ENCODE measurements around the gene ISCU. TPM values are rescaled to one million over a fixed set of nuclear protein-coding genes. Genes with fewer than 3 reads are reported as not detected.
"Not testable (repeated sequence)": the region's sequence is repeated elsewhere in the genome, so short reads cannot be mapped to it uniquely, and the experiment has no call there.

The ISCU gene
- total and polyA plus RNA-seq, 2 donors (not counting 1 experiment from before 2014, with no cell fraction given), result 127 to 313 TPM

- H3K9me3 ChIP-seq (ENCODE audit: control insufficient read depth, insufficient read depth, low read depth, low read length), result no peaks in the 10 kb centered on the region
- H3K27me3 ChIP-seq (ENCODE audit: control insufficient read depth, insufficient read depth, low read length), result no peaks in the 10 kb centered on the region
- H3K79me2 ChIP-seq (ENCODE audit: control insufficient read depth, insufficient read depth, low read length), result no peaks in the 10 kb centered on the region
- no peak overlapping the region for H3K4me3 ChIP-seq (replicated peaks in 1 of 4; ENCODE audit: control extremely low read depth in 1 of 4, insufficient read depth in 1 of 4, low read depth in 3 of 4, low read length in 4 of 4)
- DNase-seq (ENCODE audit: low read depth in 2 of 2), result peak in 1 of 2 donors; percentile 37
- H2AFZ ChIP-seq (ENCODE audit: low read length), result no peak overlapping the region
- no peak overlapping the region for H3K9ac ChIP-seq (ENCODE audit: insufficient read depth, low read length)
- H3K4me2 ChIP-seq (ENCODE audit: extremely low read depth, insufficient read depth, low read length), result no peak overlapping the region
- H3K4me1 ChIP-seq (ENCODE audit: control insufficient read depth, extremely low read depth, insufficient read depth, low read length), result peaks cover 9% of the 10 kb centered on the region
- no peaks in the 10 kb centered on the region for H4K20me1 ChIP-seq (ENCODE audit: control insufficient read depth, extremely low read depth, insufficient read depth, low read length)
- H3K36me3 ChIP-seq (ENCODE audit: control insufficient read depth, insufficient read depth, low read length), result no peaks in the 10 kb centered on the region
- no peak overlapping the region for H3K27ac ChIP-seq (ENCODE audit: insufficient read depth, low read length)
- TF ChIP-seq EZH2 (IDR thresholded peaks at IDR 0.05; ENCODE audit: low read length, missing control alignments), result no peak
These were observed 54.8 kb downstream of the ISCU start for GRCh38 chr12:108616941-108617858.

GRCh38 chr12:108618079-108618952, 55.9 kb downstream of the ISCU start:
- H3K4me2 ChIP-seq (ENCODE audit: extremely low read depth, insufficient read depth, low read length), result no peak overlapping the region
- H4K20me1 ChIP-seq (ENCODE audit: control insufficient read depth, extremely low read depth, insufficient read depth, low read length), result no peaks in the 10 kb centered on the region
- no peaks in the 10 kb centered on the region for H3K27me3 ChIP-seq (ENCODE audit: control insufficient read depth, insufficient read depth, low read length)
- H3K27ac ChIP-seq (ENCODE audit: insufficient read depth, low read length), result no peak overlapping the region
- H3K79me2 ChIP-seq (ENCODE audit: control insufficient read depth, insufficient read depth, low read length), result no peaks in the 10 kb centered on the region
- no peak overlapping the region for H3K9ac ChIP-seq (ENCODE audit: insufficient read depth, low read length)
- TF ChIP-seq CTCF (conservative IDR thresholded peaks at IDR 0.05 in 1 of 2, IDR thresholded peaks at IDR 0.05 in 1 of 2; ENCODE audit: low read depth in 1 of 2, low read length in 2 of 2) (peak; percentile 89 to 91), EZH2 (IDR thresholded peaks at IDR 0.05; ENCODE audit: low read length, missing control alignments) (no peak)
- H2AFZ ChIP-seq (ENCODE audit: low read length), result no peak overlapping the region
- no peaks in the 10 kb centered on the region for H3K9me3 ChIP-seq (ENCODE audit: control insufficient read depth, insufficient read depth, low read depth, low read length)
- no peak overlapping the region for H3K4me3 ChIP-seq (replicated peaks in 1 of 4; ENCODE audit: control extremely low read depth in 1 of 4, insufficient read depth in 1 of 4, low read depth in 3 of 4, low read length in 4 of 4)
- H3K4me1 ChIP-seq (ENCODE audit: control insufficient read depth, extremely low read depth, insufficient read depth, low read length), result peaks cover 5% of the 10 kb centered on the region
- H3K36me3 ChIP-seq (ENCODE audit: control insufficient read depth, insufficient read depth, low read length), result no peaks in the 10 kb centered on the region
- peak; percentile 76 to 89 for DNase-seq (ENCODE audit: low read depth in 2 of 2)

- H3K4me2 ChIP-seq (ENCODE audit: extremely low read depth, insufficient read depth, low read length); H3K9ac ChIP-seq (ENCODE audit: insufficient read depth, low read length); H3K79me2 ChIP-seq (ENCODE audit: control insufficient read depth, insufficient read depth, low read length); DNase-seq (ENCODE audit: low read depth in 2 of 2); H3K9me3 ChIP-seq (ENCODE audit: control insufficient read depth, insufficient read depth, low read depth, low read length); H3K36me3 ChIP-seq (ENCODE audit: control insufficient read depth, insufficient read depth, low read length); H3K4me3 ChIP-seq (replicated peaks in 1 of 4; ENCODE audit: control extremely low read depth in 1 of 4, insufficient read depth in 1 of 4, low read depth in 3 of 4, low read length in 4 of 4); H2AFZ ChIP-seq (ENCODE audit: low read length); H3K27ac ChIP-seq (ENCODE audit: insufficient read depth, low read length); H3K4me1 ChIP-seq (ENCODE audit: control insufficient read depth, extremely low read depth, insufficient read depth, low read length); H4K20me1 ChIP-seq (ENCODE audit: control insufficient read depth, extremely low read depth, insufficient read depth, low read length); H3K27me3 ChIP-seq (ENCODE audit: control insufficient read depth, insufficient read depth, low read length): not testable (repeated sequence)
These were observed 56.5 kb downstream of the ISCU start for GRCh38 chr12:108618953-108619274.

Other genes starting within 250 kb of the ISCU start
- under 0.01 TPM in 1 of 2 replicates, not detected in the other for gene CMKLR1, start 223.3 kb upstream of the ISCU start, total RNA-seq
- gene CMKLR1, start 223.3 kb upstream of the ISCU start, polyA plus RNA-seq, result 0.19 and 0.82 TPM in 2 replicates
- 8.2 and 8.6 TPM in 2 replicates for gene FICD, start 47.3 kb upstream of the ISCU start, total RNA-seq
- 1.9 and 2.1 TPM in 2 replicates for gene FICD, start 47.3 kb upstream of the ISCU start, polyA plus RNA-seq
- gene SART3, start 1.4 kb upstream of the ISCU start, total RNA-seq, result 62.1 and 157 TPM in 2 replicates
- 15.5 and 23.4 TPM in 2 replicates for gene SART3, start 1.4 kb upstream of the ISCU start, polyA plus RNA-seq
- gene TMEM119, start 35.5 kb downstream of the ISCU start, total RNA-seq, result 132 and 358 TPM in 2 replicates
- 126 and 154 TPM in 2 replicates for gene TMEM119, start 35.5 kb downstream of the ISCU start, polyA plus RNA-seq
- gene SELPLG, start 71.3 kb downstream of the ISCU start, total RNA-seq, result 0.51 and 1.5 TPM in 2 replicates
- gene SELPLG, start 71.3 kb downstream of the ISCU start, polyA plus RNA-seq, result 3.0 and 5.3 TPM in 2 replicates
- gene CORO1C, start 168.9 kb downstream of the ISCU start, total RNA-seq, result 202 and 288 TPM in 2 replicates
- 542 and 773 TPM in 2 replicates for gene CORO1C, start 168.9 kb downstream of the ISCU start, polyA plus RNA-seq

Data from fibroblast of lung (primary cell).